Left lung (tissue), 10 donors: ENCODE data around the gene USP9Y. TPM values are rescaled to one million over a fixed set of nuclear protein-coding genes. Genes with fewer than 3 reads are reported as not detected.

Source experiments
- ATAC-seq: fragments of 200-7000 bp; cut with Tn5 transposase; one replicate; pipeline ENCODE4 v1.9.1; 2020; ENCODE audit warnings: moderate library complexity
- DNase-seq, 4 donors: peaks; one replicate each; pipeline ENCODE4 v3.0.0-alpha.2; 2013 to 2020
- H3K27ac ChIP-seq, 2 donors: fragments of 200-600 bp; sonication (generic) in 1 of 2; one replicate each; pipeline versions ENCODE4 v1.5.0 to v1.8.0; 2020 to 2021
- H3K27me3 ChIP-seq, 2 donors: fragments of 200-600 bp; sonication (generic) in 1 of 2; one replicate each; pipeline versions ENCODE4 v1.5.0 to v1.8.0; 2020 to 2021
- H3K36me3 ChIP-seq, 2 donors: fragments of 200-600 bp; sonication (generic) in 1 of 2; one replicate each; pipeline versions ENCODE4 v1.5.0 to v1.8.0; 2020 to 2021
- H3K4me1 ChIP-seq, 2 donors: fragments of 200-600 bp; one replicate each; pipeline ENCODE4 v1.8.0; 2021
- H3K4me3 ChIP-seq, 2 donors: fragments of 200-600 bp; sonication (generic) in 1 of 2; one replicate each; pipeline versions ENCODE4 v1.5.0 to v1.8.0; 2020 to 2021; ENCODE audit warnings: mild to moderate bottlenecking in 1 of 2
- H3K9me3 ChIP-seq, 2 donors: fragments of 200-600 bp; sonication (generic) in 1 of 2; one replicate each; pipeline versions ENCODE4 v1.5.0 to v1.8.0; 2020 to 2021
- CTCF ChIP-seq, 2 donors: fragments of 200-600 bp; sonication (generic) in 1 of 2; IDR thresholded peaks; one replicate each; pipeline versions ENCODE4 v1.5.0 to v1.8.0; 2021; ENCODE audit warnings: antibody characterized with exemption in 2 of 2
- intact Hi-C, 2 donors: fragments of 100-400 bp; cut with DNase I; formaldehyde crosslinking; loops; one replicate each; pipeline versions ENCODE4 v1.11.2 to v1.14.2; 2022
- polyA plus RNA-seq, 6 donors: library from polyadenylated mRNA; unstranded; fragments of 120-200 nt; gene quantifications; one replicate each; pipeline ENCODE4 v1.2.1, GENCODE V29; 2013; ENCODE audit not compliant: insufficient read length in 6 of 6
- total RNA-seq, 2 donors: library from RNA; stranded (reverse); fragmentation: NEBNext Ultra II Directional; extraction: Animal tissue kit (Norgen Biotek cat#: 25700); gene quantifications; one replicate each; pipeline ENCODE4 v1.2.1, GENCODE V29; 2021
- donor health status: DM: no; HTN: yes; CAD: no.
- donor health status: DM: no; HTN: no; CAD: no.

Gene USP9Y
- total and polyA plus RNA-seq, 8 donors, result 0.12 to 61.7 (median 16.8) TPM; not detected in 1

GRCh38 chrY:12793999-12794398, 93.0 kb downstream of the USP9Y start:
- ATAC-seq, result no peak
- no peak for TF ChIP-seq CTCF (IDR thresholded peaks at IDR 0.05)
- peaks cover 0 to 14% of the 10 kb centered on the region in 2 donors for H3K36me3 ChIP-seq
- no peak overlapping the region for H3K4me3 ChIP-seq
- DNase-seq, result no peak
- H3K27me3 ChIP-seq, result no peaks in the 10 kb centered on the region
- H3K4me1 ChIP-seq, result no peaks in the 10 kb centered on the region
- H3K9me3 ChIP-seq, result no peaks in the 10 kb centered on the region
- intact Hi-C loops, result no loop called here
- H3K27ac ChIP-seq, result no peak overlapping the region

DNA sequence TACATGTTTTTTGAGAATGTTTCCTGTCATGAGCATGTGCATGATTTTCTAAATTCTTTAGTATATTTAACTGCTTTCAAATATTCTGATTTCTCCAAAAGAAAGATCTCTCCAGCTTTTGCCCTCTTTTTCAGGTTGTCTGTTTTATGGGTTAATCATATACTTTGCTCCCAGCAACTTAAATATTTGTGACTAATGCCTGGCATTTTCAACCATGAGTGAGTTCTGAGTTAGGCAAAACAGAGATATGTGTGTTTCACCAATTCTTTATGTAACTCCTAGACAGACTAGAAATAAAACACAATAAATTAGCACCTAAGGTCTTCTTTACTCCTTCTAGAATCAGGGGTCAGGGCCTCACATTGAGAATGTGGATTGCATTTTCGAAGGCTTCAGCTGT, 107.0 kb downstream of the USP9Y start:
- H3K36me3 ChIP-seq, result no peaks in the 10 kb centered on the region
- H3K9me3 ChIP-seq, result no peaks in the 10 kb centered on the region
- no peaks in the 10 kb centered on the region for H3K4me1 ChIP-seq
- no peak overlapping the region for H3K27ac ChIP-seq
- ATAC-seq (no peak), DNase-seq (no peak)
- H3K27me3 ChIP-seq, result no peaks in the 10 kb centered on the region
- TF ChIP-seq CTCF (IDR thresholded peaks at IDR 0.05), result no peak
- intact Hi-C loops, result no loop called here
- H3K4me3 ChIP-seq, result no peak overlapping the region

DNA sequence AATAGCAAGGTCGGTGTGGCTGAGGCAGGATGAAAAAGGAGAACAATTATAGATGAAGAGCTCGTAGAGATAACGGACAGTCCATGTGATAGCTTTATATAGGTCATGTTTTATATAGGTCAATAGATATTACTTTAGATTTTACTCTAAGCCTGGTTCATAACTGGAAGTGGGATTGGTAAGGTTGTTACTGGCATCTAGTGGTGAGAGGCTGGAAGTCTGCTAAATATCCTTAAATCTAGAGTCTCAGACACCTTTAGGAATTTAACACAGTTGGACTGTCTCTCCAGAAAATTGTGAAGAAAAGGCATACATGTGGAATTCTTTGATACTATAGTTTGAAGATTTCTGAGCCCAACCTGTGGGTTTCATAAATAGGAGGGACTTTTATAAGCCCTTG, 108.0 kb downstream of the USP9Y start:
- no peak for ATAC-seq
- no peaks in the 10 kb centered on the region for H3K27me3 ChIP-seq
- no peak for TF ChIP-seq CTCF (IDR thresholded peaks at IDR 0.05)
- peak in 1 of 4 donors; percentile 6 for DNase-seq
- H3K4me1 ChIP-seq, result no peaks in the 10 kb centered on the region
- H3K36me3 ChIP-seq, result no peaks in the 10 kb centered on the region
- H3K9me3 ChIP-seq, result no peaks in the 10 kb centered on the region
- H3K27ac ChIP-seq, result no peak overlapping the region
- H3K4me3 ChIP-seq, result no peak overlapping the region
- intact Hi-C loops, result no loop called here

DNA sequence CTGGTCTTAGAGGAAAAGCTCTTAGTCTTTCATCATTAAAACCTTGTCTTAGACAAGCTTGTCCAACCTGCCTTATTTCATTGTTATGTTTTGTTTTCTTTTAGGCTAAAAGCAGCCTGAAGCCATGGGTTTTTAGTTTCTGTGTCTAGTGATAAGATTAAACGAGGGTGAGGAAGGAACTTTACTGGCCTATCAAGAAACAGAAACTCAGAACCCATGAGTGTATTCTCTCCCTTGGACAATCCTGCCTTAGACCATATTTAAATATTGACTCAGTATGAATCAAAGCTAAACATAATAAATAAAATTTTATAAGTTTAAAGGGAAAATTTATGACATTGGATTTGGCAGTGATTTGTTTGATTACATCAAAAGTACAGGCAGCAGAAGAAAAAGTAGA, 122.4 kb downstream of the USP9Y start:
- Histone ChIP-seq H3K9me3 (no peaks in the 10 kb centered on the region), H3K27me3 (no peaks in the 10 kb centered on the region), H3K27ac (no peak overlapping the region), H3K4me1 (no peaks in the 10 kb centered on the region), H3K36me3 (no peaks in the 10 kb centered on the region), H3K4me3 (no peak overlapping the region)
- intact Hi-C loops, result no loop called here
- ATAC-seq (no peak), DNase-seq (no peak)
- no peak for TF ChIP-seq CTCF (IDR thresholded peaks at IDR 0.05)

DNA sequence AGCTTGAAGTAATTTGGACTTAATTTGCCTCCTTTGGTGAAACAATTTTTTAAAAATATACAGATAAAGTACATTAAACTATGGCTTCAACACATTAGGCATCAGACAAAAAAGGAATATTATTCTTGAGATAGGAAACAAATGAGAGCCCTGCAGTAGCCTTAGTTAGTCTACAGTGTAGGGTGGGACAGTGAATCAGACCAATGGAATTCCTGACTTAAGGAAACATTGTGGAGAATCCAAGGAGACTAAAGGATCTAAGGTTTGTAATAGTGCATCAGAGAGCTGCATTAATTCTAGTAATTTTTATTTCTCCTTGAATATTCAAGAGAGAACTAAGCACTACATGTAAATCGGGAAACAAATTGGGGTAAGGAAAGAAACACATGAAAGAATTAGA, 125.8 kb downstream of the USP9Y start:
- ATAC-seq (no peak), DNase-seq (no peak)
- intact Hi-C loops, result no loop called here
- Histone ChIP-seq H3K4me3 (no peak overlapping the region), H3K27me3 (no peaks in the 10 kb centered on the region), H3K9me3 (no peaks in the 10 kb centered on the region), H3K27ac (no peak overlapping the region), H3K4me1 (no peaks in the 10 kb centered on the region), H3K36me3 (no peaks in the 10 kb centered on the region)
- TF ChIP-seq CTCF (IDR thresholded peaks at IDR 0.05), result no peak
